CD4-positive, alpha-beta T cell treated with Interleukin-15 for 4 hours (primary cell): ENCODE results near the gene TCF4.

Source experiments
- DNase-seq: peaks from one replicate; pipeline ENCODE4 v3.0.0-alpha.2; 2020; ENCODE audit warnings: low spot score

TCF4 gene

DNA sequence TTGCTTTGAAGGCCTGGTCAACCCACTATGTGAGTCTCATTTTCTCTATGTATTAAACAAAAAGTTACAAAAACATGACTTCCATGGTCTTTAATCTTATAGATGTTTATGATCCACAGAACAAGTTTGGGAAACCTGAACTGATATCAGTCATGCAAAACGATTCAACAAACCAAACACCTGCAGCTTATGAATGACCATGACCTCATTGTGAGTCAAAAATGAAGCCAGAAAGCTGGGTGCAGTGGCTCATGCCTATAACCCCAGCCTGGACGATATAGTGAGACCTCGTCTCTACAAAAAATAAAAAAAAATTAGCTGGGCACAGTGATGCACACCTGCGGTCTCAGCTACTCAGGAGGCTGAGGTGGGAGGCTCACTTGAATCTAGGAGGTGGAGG lies 358.3 kb downstream of the TCF4 start:
- no peak for DNase-seq

- no peak for DNase-seq
Measured at GRCh38 chr18:55228707-55229106, 359.3 kb downstream of the TCF4 start.

DNA sequence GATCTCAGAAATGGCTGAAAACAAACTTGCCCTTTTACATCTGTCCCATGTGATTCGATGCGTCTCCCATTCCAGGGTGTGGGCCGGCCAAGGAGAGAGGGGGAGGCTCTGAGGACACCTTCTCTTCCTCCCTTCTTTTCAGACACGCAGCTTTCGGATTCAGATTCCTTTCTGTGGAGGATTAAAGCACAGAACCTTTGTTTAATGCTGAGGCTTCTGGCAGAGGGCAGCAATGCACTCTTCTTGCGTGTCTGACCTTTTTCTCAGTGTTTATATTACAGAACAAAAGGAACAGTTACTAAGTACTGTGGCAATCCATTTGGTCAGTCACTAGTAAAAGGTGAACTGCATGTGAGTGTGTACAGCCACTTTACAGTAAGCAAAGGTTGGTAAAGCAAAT lies 359.8 kb downstream of the TCF4 start:
- no peak for DNase-seq

GRCh38 chr18:55227771-55228170 lies 360.2 kb downstream of the TCF4 start:
- no peak for DNase-seq

- no peak for DNase-seq
Measured at GRCh38 chr18:55226044-55226443, 361.9 kb downstream of the TCF4 start.

GRCh38 chr18:55224086-55224625 lies 363.8 kb downstream of the TCF4 start:
- DNase-seq = no peak

- DNase-seq = no peak
Measured at GRCh38 chr18:55221622-55222021, 366.4 kb downstream of the TCF4 start.

GRCh38 chr18:55220523-55220922 lies 367.5 kb downstream of the TCF4 start:
- no peak for DNase-seq

DNA sequence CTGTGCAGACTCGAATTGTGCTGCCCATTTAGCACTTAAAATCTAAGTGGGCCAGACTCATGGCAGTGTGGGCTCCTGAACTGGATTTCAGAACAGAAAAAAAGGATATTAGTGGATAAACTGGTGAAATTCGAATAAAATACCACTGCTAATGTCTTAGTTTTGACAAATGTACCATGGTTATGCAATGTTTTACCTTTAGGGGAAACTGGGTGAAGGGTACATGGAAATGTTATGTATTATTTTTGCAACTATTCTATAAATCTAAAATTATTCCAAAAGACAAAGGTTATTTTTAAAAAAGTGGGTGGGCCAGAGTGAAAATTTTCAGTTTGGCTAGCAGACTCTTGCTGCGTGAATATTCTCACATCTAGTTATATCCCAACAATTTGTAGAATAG lies 368.2 kb downstream of the TCF4 start:
- no peak for DNase-seq

- no peak for DNase-seq
Measured at GRCh38 chr18:55219059-55219458, 368.9 kb downstream of the TCF4 start.

DNA sequence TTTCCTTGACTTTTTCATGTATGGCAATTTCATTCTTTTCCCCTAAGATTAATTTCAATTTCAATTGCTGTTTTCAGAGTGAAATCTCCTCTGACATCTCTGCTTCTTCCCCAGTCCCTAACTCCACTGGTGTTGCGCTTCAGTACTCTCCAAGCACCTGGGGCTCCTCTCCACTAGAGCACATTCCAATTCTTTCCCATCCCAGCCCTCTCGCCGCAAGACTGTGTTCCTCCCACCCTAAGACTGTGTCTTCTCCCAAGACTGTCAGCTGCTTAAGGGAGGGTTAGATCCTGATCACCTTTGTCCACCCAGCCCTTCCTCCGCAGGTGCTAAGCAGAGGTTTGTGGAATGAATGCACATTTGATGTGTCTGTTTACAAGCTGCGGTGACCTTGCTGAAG lies 373.0 kb downstream of the TCF4 start:
- no peak for DNase-seq

DNA sequence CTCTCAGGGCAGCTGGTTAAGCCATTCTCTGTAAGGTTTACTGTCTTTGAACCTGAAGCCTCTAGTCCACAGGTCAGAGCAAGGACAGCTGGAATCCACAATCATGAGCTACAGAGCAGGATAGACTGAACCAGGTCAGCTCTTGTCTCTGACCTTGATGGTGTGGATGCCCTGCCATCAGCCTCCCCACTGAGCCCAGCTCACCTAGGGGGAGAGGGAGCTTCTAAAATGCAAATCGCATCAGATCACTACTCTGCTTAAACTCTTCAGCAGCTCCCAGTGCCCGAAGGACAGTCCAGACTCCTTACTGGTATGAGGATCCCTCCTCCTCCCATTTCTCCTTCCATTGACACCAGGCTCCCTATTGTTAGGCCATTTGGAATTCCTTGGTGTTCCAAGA lies 373.5 kb downstream of the TCF4 start:
- DNase-seq = no peak

- DNase-seq = no peak
Measured at GRCh38 chr18:55213586-55213985, 374.4 kb downstream of the TCF4 start.

GRCh38 chr18:55206927-55207326 lies 381.1 kb downstream of the TCF4 start:
- no peak for DNase-seq

DNA sequence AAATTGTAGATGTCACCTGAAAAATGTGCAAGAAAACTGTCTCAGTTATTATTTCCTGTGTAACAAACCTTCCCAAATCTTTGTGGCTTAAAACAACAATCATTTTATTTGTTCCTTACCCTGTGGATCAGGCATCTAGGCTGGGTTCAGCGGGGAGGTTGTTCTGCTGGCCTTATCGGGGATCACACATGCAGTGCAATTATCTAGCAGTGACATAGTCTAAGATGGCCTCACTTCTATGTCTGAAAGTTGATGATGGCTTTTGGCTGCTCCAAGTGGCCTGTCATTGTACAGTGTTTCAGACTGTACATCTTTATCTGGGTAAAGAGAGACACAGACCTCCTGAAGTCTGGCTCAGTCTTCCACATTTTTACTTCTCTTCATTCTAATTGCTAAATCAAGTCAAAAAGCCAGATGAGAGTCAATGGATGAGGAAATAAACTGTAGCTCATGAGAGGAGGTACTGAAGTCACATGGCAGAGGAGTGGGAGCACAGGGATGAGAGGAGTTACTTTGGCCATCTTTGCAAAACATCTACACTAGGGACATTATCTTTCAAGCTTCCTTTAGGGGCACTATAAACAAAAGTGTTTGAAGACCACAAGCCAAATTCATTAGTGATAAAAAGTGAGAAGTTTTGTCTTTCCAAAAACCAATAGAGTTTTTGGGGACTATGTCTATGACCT lies 385.6 kb downstream of the TCF4 start:
- DNase-seq = no peak

DNA sequence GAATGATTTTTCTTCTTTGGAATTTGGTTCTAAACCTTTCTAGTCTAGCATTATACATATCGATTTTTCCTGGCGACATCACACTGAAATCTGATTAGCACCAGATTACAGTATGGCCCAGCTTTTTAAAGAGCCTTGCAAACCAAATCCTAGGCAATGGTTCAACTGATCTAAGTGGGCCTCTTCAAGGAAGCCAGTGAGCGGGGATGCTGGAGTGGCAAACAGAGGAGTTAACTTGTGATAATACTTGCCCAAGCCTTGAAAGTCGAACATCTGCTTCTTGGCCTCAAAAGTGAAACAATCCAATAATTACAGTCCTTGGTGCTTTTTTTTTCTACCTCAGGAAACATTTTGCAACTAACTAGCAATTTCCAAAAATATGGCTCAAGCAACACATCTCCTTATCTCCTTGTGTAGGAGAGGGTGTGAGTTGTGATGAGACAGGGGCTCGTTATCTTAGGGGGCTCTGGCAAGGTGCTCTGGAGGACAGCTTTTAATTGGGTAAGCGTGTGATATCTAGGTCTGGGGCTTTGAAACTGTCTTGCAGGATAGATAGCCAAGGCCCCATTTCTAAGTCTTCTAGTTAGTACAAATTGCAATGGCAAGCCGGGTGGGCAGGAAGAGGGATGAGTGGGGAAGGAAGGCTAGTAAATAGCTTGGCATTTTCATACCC lies 388.6 kb downstream of the TCF4 start:
- no peak for DNase-seq

DNA sequence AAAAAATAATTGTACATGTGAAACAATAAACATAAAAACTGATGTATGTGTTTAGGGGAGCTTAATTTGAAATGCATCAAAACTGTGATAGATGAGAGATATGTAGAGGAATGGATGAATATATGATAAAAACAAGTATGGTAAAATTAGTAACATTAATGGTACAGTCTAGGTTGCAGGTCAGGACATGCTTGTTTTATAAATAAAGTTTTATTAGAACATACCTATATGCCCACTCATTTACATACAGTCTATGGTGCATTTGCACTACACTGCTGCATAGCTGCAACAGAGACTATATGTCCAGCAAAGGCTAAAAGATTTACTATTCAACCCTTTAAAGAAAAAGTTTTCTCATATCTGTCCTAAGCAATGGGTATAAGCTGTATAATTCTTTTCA lies 392.1 kb downstream of the TCF4 start:
- no peak for DNase-seq

DNA sequence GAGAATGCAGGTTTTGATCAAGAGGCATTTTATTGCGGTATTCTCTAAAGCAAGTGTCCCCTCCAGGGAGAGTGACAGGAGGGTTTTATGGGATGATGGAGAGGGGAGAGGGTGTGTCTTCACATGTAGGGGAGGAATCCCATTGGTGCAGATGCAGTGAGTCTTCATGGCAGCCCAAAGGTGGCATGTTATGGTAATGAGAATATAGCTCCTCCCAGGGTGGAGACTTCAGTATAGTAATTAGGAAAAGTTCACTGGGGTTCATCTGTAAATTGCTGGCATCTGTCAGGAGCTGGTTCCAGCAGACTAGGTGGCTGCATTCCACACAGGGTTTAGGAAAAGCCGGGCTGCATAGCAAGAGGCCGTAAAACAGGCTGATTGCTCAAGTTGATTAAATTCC lies 398.0 kb downstream of the TCF4 start:
- DNase-seq = no peak

GRCh38 chr18:55186588-55186987 lies 401.4 kb downstream of the TCF4 start:
- no peak for DNase-seq

- DNase-seq = no peak
Measured at GRCh38 chr18:55185391-55185790, 402.6 kb downstream of the TCF4 start.

- DNase-seq = no peak
Measured at GRCh38 chr18:55179835-55180234, 408.2 kb downstream of the TCF4 start.

DNA sequence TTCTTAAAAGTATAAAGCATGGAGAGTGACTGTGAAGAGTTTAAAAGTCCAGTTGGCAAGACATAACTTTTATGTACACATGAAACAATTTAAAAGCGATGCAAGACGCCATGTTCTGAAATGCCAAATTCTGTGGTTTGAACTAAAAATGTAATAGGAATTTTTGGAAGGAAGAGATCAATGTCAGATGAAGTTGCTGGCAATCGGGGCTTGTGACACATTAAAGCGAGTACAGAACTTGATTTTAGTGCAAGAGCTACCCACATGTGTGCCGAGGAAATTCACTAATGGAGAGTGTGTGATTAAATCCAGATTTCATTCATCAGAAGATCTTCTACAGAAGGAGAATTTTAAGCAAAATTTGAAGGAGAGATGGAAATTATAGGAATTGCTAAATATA lies 408.6 kb downstream of the TCF4 start:
- no peak for DNase-seq

DNA sequence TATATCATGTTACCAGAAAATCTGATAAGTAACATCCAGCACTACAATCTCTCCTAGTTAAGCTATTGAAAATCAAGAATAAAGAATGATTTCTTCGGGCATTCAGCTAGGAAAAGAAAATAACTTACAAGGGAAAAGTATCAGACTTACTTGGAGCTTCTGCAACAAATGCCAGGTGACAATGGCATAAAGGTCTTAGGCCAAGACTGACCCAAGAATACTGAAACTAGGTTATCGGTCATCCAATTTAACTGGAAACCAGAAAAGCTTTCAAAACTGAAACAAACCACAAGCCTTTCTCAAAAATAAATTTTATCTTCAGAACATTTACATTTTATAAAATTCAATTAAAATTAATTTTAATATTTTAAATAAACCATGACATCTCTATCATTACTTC lies 414.7 kb downstream of the TCF4 start:
- no peak for DNase-seq
